Cardiac fibroblast (primary cell): ENCODE measurements around the gene ESRRG.

ENCODE experiments used
- DNase-seq, 2 donors: peaks; one replicate each; pipeline versions ENCODE4 v3.0.0 to v3.0.0-alpha.2; 2010; ENCODE audit warnings: low read depth in 2 of 2
- H3K4me3 ChIP-seq, 2 donors: replicated peaks in 1 of 2; 1 replicate in 1 of 2; 2 replicates in 1 of 2; pipeline ENCODE4 v1.5.1; 2011; ENCODE audit warnings: low read depth in 2 of 2, low read length in 2 of 2, mild to moderate bottlenecking in 2 of 2, moderate library complexity in 1 of 2
- CTCF ChIP-seq: IDR thresholded peaks from one replicate; pipeline ENCODE4 v1.5.1; 2011; ENCODE audit warnings: low read depth, mild to moderate bottlenecking, low read length, inconsistent platforms

Gene ESRRG

GRCh38 chr1:216587715-216588114 lies 135.5 kb downstream of the ESRRG start:
- no peak for TF ChIP-seq CTCF
- DNase-seq = no peak
- H3K4me3 ChIP-seq = no peak overlapping the region

GRCh38 chr1:216582151-216582550 lies 141.1 kb downstream of the ESRRG start:
- no peak overlapping the region for H3K4me3 ChIP-seq
- no peak for TF ChIP-seq CTCF
- no peak for DNase-seq

GRCh38 chr1:216580538-216581057 lies 142.6 kb downstream of the ESRRG start:
- no peak for DNase-seq
- H3K4me3 ChIP-seq = no peak overlapping the region
- no peak for TF ChIP-seq CTCF

GRCh38 chr1:216576234-216576937 lies 146.8 kb downstream of the ESRRG start:
- H3K4me3 ChIP-seq = no peak overlapping the region
- TF ChIP-seq CTCF = no peak
- DNase-seq = no peak

- DNase-seq = peak; percentile 41 to 58
- peak; percentile 31 for TF ChIP-seq CTCF
- no peak overlapping the region for H3K4me3 ChIP-seq
These were observed 156.5 kb downstream of the ESRRG start for GRCh38 chr1:216566641-216567205.

GRCh38 chr1:216563087-216563486 lies 160.1 kb downstream of the ESRRG start:
- DNase-seq = no peak
- no peak for TF ChIP-seq CTCF
- no peak overlapping the region for H3K4me3 ChIP-seq

- peak; percentile 15 for TF ChIP-seq CTCF
- no peak overlapping the region for H3K4me3 ChIP-seq
- no peak for DNase-seq
These were observed 160.8 kb downstream of the ESRRG start for GRCh38 chr1:216562383-216562782.
